22Rv1 (cell line): Measurements from ENCODE around the gene SLC27A5.

ENCODE experiments used
- CTCF ChIP-seq: fragments of 450-650 bp; IDR thresholded peaks from 2 replicates; pipeline ENCODE4 v1.5.1; 2017; ENCODE audit warnings: mild to moderate bottlenecking
- ZFX ChIP-seq: fragments of 450-650 bp; IDR thresholded peaks from 2 replicates; pipeline ENCODE4 v1.6.1; 2017; ENCODE audit warnings: antibody characterized with exemption, borderline replicate concordance

GRCh38 chr19:58516964-58517833 lies 5.4 kb upstream of the SLC27A5 start:
- TF ChIP-seq CTCF (peak; percentile 13; the same call in 1 of the 2 replicates), ZFX (no peak)
